Activated CD4-positive, alpha-beta memory T cell treated with anti-CD3 and anti-CD28 coated beads, Interleukin-2, amount 10 ng/mL, durations not matched to agents 7 days and 5 days (primary cell): ENCODE results near the gene SULT1C2. TPM values are rescaled to one million over a fixed set of nuclear protein-coding genes. Genes with fewer than 3 reads are reported as not detected.

ENCODE experiments used
- CTCF ChIA-PET: fragments of 350-600 bp; sonication (Branson Sonifier 250); formaldehyde crosslinking; loops from one replicate; lab custom pipeline; 2021; ENCODE audit warnings: antibody characterized with exemption, inconsistent platforms; lab: Charles Lee
- POLR2A ChIA-PET: fragments of 350-600 bp; sonication (Branson Sonifier 250); formaldehyde crosslinking; loops from one replicate; lab custom pipeline; 2021; ENCODE audit warnings: antibody characterized with exemption; lab: Charles Lee
- DNase-seq: peaks from one replicate; pipeline ENCODE4 v3.0.0-alpha.2; 2020
- H3K27ac Mint-ChIP-seq: one replicate; pipeline ENCODE4 v1.8.0; 2021; ENCODE audit warnings: mild to moderate bottlenecking, mixed read lengths
- H3K27me3 Mint-ChIP-seq: one replicate; pipeline ENCODE4 v1.8.0; 2021; ENCODE audit warnings: mixed read lengths
- H3K36me3 Mint-ChIP-seq: one replicate; pipeline ENCODE4 v1.8.0; 2021; ENCODE audit warnings: low read depth, mixed read lengths
- H3K4me1 Mint-ChIP-seq: one replicate; pipeline ENCODE4 v1.8.0; 2021; ENCODE audit warnings: mixed read lengths
- H3K4me3 Mint-ChIP-seq: one replicate; pipeline ENCODE4 v1.8.0; 2021; ENCODE audit warnings: mild to moderate bottlenecking, mixed read lengths
- H3K9me3 Mint-ChIP-seq: one replicate; pipeline ENCODE4 v1.8.0; 2021; ENCODE audit warnings: mixed read lengths
- total RNA-seq, 2 experiments: library from RNA; stranded (reverse); gene quantifications; one replicate each; pipeline ENCODE4 v1.2.3, GENCODE V29; 2021

Gene SULT1C2
- total RNA-seq, 2 experiments from 2014 or later: not detected

- Mint-ChIP-seq H3K9me3 (no peaks in the 10 kb centered on the region), H3K27me3 (peaks cover 5% of the 10 kb centered on the region), H3K27ac (no peak overlapping the region), H3K4me1 (peaks cover 3% of the 10 kb centered on the region), H3K36me3 (no peaks in the 10 kb centered on the region), H3K4me3 (no peak overlapping the region)
- POLR2A ChIA-PET: no interaction called here
- no peak for DNase-seq
- CTCF ChIA-PET: interaction anchor here (0.7 kb wide), 1 partner anchor 11 kb away, joined by 3 read pairs; no protein-coding TSS in a partner anchor
These were observed 21.2 kb downstream of the SULT1C2 start for GRCh38 chr2:108309903-108310302.

DNA sequence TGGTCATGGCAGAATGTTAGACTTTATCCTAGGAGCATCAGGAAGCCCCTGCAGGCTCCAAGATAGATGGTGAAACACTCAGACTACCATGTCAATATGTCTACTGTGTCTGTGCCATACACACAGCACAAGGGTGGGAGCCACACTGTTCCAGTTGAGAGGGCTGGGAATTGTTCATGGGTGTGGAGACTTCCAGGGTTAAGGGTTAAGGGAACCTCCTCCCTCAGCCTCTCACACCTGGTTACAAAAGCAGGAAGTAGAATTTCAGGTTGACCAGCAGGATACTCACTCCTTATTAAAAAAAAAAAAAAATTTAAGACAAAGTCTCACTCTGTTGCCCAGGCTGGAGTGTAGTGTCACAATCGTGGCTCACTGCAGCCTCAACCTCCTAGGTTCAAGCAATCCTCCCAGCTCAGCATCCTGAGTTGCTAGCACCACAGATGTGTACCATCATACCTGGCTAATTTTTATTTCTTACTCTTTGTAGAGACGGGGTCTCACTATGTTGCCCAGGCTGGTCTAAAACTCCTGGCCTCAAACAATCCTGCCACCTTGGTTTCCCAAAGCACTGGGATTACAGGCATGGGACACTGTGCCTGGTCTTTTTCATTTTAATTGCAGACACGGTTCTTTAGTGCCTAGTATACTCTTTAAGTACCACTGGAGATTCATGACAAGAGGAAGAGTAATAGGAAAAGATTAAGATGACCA, 26.0 kb downstream of the SULT1C2 start:
- POLR2A ChIA-PET: no interaction called here
- Mint-ChIP-seq H3K4me1 (no peaks in the 10 kb centered on the region), H3K9me3 (no peaks in the 10 kb centered on the region), H3K27ac (no peak overlapping the region), H3K36me3 (no peaks in the 10 kb centered on the region), H3K27me3 (no peaks in the 10 kb centered on the region), H3K4me3 (no peak overlapping the region)
- no peak for DNase-seq
- CTCF ChIA-PET: no interaction called here

DNA sequence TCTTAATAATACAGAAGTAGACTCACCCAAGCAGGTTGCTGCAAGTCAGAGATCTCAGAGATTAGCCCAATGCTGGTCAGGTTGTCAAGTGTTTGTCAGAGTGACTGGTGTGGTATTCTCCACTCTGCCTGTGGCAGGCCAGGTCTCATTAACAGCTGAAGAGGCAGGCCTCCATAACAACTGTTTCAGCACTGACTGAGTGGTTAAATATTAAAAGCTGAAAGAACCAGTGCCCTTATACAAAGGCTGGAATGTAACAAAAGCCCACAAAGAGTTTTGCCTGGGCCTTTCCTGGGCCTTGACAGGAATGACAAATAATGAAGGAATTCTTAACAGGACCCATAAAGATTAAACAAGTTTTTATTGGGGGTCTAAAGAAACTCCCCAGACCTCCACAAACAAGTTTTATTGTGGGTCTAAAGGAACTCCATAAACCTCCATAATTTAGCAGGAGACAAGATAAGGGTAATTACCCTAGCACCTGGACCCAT, 26.8 kb downstream of the SULT1C2 start:
- POLR2A ChIA-PET: no interaction called here
- no peak overlapping the region for H3K4me3 Mint-ChIP-seq
- H3K4me1 Mint-ChIP-seq: no peaks in the 10 kb centered on the region
- H3K27ac Mint-ChIP-seq: no peak overlapping the region
- DNase-seq: no peak
- no peaks in the 10 kb centered on the region for H3K36me3 Mint-ChIP-seq
- H3K27me3 Mint-ChIP-seq: no peaks in the 10 kb centered on the region
- CTCF ChIA-PET: no interaction called here
- no peaks in the 10 kb centered on the region for H3K9me3 Mint-ChIP-seq

DNA sequence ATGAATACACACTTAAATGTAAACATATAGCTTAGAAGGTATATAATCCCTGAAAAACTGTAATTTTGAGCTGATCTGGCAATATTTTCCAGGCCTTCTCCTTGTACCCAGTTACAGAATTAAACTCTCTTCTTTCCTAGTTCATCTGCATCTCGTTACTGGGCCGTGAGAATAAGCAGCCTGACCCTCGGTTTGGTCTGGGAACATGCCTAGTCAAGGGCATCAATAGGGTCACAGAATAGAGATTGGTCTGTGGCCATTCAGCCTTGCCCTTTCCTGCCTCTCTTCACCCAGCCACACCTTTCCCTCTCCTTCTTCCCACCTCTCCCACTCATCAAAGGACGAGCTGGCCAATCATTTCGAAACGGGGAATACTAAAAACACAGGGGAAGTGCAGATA, 27.3 kb downstream of the SULT1C2 start:
- H3K27ac Mint-ChIP-seq: no peak overlapping the region
- no peak overlapping the region for H3K4me3 Mint-ChIP-seq
- CTCF ChIA-PET: no interaction called here
- H3K27me3 Mint-ChIP-seq: no peaks in the 10 kb centered on the region
- no peaks in the 10 kb centered on the region for H3K36me3 Mint-ChIP-seq
- H3K4me1 Mint-ChIP-seq: no peaks in the 10 kb centered on the region
- POLR2A ChIA-PET: no interaction called here
- H3K9me3 Mint-ChIP-seq: no peaks in the 10 kb centered on the region
- no peak for DNase-seq

GRCh38 chr2:108316461-108317258, 28.0 kb downstream of the SULT1C2 start:
- Mint-ChIP-seq H3K4me3 (no peak overlapping the region), H3K36me3 (no peaks in the 10 kb centered on the region), H3K4me1 (no peaks in the 10 kb centered on the region), H3K9me3 (no peaks in the 10 kb centered on the region), H3K27ac (no peak overlapping the region), H3K27me3 (no peaks in the 10 kb centered on the region)
- POLR2A ChIA-PET: no interaction called here
- CTCF ChIA-PET: no interaction called here
- DNase-seq: no peak

DNA sequence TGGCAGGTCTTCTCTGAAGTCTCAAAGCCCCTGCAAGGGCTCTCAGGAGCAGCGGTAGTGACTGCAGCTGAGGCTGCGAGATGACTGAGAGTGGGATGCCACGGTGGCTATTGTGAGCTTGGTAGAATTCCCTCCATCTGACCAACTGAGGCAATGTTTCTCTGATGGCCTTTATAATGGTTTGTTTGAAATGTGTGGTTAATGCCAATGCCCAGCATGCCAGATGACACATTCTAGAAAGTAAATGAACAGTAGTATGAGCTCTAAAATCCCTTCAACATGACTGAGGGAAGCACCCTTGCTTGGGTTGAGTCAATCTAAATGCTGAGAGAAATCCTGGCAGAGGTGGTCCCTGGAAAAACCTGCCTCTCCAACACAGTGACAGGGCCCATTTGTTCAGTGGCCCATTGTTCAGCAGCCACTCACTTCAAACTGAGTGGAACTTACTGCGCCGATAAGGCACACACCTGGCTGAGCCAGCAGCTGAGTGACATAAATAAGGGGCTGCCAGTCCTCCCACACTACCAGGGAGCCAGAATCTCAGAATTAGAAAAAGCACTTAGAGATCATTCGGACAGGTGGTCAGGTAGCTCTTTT, 31.7 kb downstream of the SULT1C2 start:
- ChIA-PET CTCF (no interaction called here), POLR2A (no interaction called here)
- H3K36me3 Mint-ChIP-seq: no peaks in the 10 kb centered on the region
- no peak overlapping the region for H3K27ac Mint-ChIP-seq
- no peaks in the 10 kb centered on the region for H3K9me3 Mint-ChIP-seq
- no peak overlapping the region for H3K4me3 Mint-ChIP-seq
- H3K27me3 Mint-ChIP-seq: no peaks in the 10 kb centered on the region
- DNase-seq: no peak
- no peaks in the 10 kb centered on the region for H3K4me1 Mint-ChIP-seq

GRCh38 chr2:108323619-108324018, 34.9 kb downstream of the SULT1C2 start:
- Mint-ChIP-seq H3K4me3 (no peak overlapping the region), H3K36me3 (no peaks in the 10 kb centered on the region), H3K27me3 (no peaks in the 10 kb centered on the region), H3K27ac (no peak overlapping the region), H3K9me3 (no peaks in the 10 kb centered on the region), H3K4me1 (no peaks in the 10 kb centered on the region)
- ChIA-PET POLR2A (no interaction called here), CTCF (no interaction called here)
- no peak for DNase-seq

DNA sequence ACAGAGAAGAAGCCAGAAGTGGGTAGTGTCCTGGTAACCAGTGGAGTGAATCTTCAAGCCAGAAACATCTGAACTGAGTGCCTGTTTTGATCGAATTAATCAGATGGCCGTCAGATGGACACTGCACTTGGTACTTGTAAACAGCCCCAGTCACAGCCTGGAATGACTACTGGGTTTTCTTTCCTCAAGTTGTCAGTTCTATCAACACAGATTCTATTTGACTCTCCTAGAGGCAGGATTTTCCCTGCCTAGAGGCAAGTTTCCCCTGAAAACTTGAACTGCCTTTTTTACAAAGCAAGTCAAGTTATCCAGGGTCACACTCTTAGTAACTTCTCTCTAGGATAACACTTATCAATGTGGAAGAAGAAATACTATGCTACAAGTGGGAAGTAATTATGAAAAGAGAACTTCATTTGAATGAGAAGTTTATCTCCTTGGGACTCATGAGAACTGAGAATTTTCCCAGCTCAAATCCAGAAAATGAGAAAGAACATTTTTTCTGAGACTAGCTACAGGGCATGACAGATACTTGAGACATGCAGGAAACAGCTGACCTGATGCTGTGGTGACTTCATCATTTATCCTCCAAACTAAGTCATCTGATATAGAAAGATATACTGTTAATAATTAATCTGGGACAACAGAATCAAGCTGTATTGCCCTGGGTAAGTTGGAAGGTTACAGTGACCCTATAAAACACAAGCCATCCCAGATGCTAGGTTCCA, 36.0 kb downstream of the SULT1C2 start:
- no peak overlapping the region for H3K27ac Mint-ChIP-seq
- no peak overlapping the region for H3K4me3 Mint-ChIP-seq
- no peaks in the 10 kb centered on the region for H3K9me3 Mint-ChIP-seq
- POLR2A ChIA-PET: no interaction called here
- no peak for DNase-seq
- no peaks in the 10 kb centered on the region for H3K4me1 Mint-ChIP-seq
- H3K36me3 Mint-ChIP-seq: no peaks in the 10 kb centered on the region
- H3K27me3 Mint-ChIP-seq: no peaks in the 10 kb centered on the region
- CTCF ChIA-PET: no interaction called here

GRCh38 chr2:108325756-108326155, 37.1 kb downstream of the SULT1C2 start:
- no peaks in the 10 kb centered on the region for H3K4me1 Mint-ChIP-seq

GRCh38 chr2:108329771-108330170, 41.1 kb downstream of the SULT1C2 start:
- Mint-ChIP-seq H3K27ac (no peak overlapping the region), H3K4me3 (no peak overlapping the region), H3K4me1 (no peaks in the 10 kb centered on the region), H3K36me3 (no peaks in the 10 kb centered on the region), H3K27me3 (peaks cover 6% of the 10 kb centered on the region), H3K9me3 (no peaks in the 10 kb centered on the region)
- ChIA-PET CTCF (no interaction called here), POLR2A (no interaction called here)
- DNase-seq: no peak

More at GRCh38 chr2:108325756-108326155, 37.1 kb downstream of the SULT1C2 start:
- Mint-ChIP-seq H3K9me3 (no peaks in the 10 kb centered on the region), H3K27me3 (peaks cover 4% of the 10 kb centered on the region), H3K27ac (no peak overlapping the region), H3K4me3 (no peak overlapping the region), H3K36me3 (no peaks in the 10 kb centered on the region)
- DNase-seq: no peak
- CTCF ChIA-PET: no interaction called here
- POLR2A ChIA-PET: no interaction called here

DNA sequence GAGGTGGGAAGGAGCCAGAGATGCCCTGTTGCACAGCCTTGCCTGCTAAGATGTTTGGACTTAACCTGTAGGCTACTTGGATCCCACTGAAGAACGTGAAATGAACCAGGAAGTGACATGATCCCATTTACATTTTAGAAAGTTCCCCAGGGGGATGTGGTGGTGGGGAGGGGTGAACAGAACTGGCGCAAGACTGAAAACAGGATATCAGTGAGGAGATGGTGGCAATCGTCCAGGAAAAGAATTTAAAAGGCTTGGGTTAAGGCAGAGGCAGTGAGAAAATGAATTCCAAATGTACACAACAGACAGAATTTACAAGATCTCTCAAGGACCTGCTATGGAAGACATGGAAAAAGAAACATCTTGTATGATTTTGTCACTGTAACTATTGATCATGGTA, 42.3 kb downstream of the SULT1C2 start:
- H3K27ac Mint-ChIP-seq: no peak overlapping the region

DNA sequence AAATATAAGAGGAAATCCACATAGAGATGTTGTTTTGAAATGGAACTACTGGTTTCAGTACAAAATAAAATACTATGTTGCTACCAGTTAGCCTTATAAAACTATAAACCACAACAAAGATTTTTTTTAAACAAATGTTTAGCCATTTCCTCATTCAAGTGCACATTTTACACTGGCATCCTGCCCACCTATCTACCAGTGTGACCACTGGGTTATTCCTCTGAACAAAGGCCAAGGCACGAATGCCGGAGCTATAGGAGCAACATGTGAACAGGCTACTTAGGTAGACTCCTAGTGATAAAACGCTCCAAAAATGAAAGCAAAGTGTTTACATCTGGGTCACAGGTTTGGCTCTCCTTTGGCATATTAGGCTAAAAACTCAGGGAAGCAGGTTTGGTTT, 57.3 kb downstream of the SULT1C2 start:
- peaks cover 14% of the 10 kb centered on the region for H3K27me3 Mint-ChIP-seq
- H3K36me3 Mint-ChIP-seq: no peaks in the 10 kb centered on the region
- H3K27ac Mint-ChIP-seq: no peak overlapping the region
- POLR2A ChIA-PET: no interaction called here
- no peaks in the 10 kb centered on the region for H3K9me3 Mint-ChIP-seq
- H3K4me1 Mint-ChIP-seq: no peaks in the 10 kb centered on the region
- CTCF ChIA-PET: no interaction called here
- no peak for DNase-seq
- no peak overlapping the region for H3K4me3 Mint-ChIP-seq

More for the DNA sequence above, 42.3 kb downstream of the SULT1C2 start:
- Mint-ChIP-seq H3K4me3 (no peak overlapping the region), H3K4me1 (no peaks in the 10 kb centered on the region), H3K27me3 (peaks cover 8% of the 10 kb centered on the region), H3K9me3 (no peaks in the 10 kb centered on the region), H3K36me3 (no peaks in the 10 kb centered on the region)
- ChIA-PET POLR2A (no interaction called here), CTCF (interaction anchor here (0.5 kb wide), 1 partner anchor 10 kb away, joined by 3 read pairs; no protein-coding TSS in a partner anchor)
- no peak for DNase-seq

DNA sequence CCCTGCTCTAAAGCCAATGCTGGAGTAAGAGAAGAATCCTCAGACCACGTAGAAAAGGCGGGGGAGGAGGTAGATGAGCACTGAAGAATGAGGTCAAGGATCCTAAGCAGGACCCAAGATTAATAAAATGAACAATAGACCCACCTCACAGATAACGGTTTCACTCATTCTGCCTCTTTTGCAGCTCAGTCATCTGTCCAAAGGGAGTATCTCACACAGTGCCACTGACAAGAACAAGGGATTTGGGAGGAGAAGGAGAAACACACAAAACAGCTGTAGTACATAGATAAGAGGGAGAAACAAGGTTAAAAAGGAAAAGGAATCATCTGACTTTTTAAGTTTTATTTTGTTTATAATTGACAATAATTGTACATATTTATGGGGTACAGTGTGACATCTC, 58.1 kb downstream of the SULT1C2 start:
- H3K4me1 Mint-ChIP-seq: no peaks in the 10 kb centered on the region
- H3K4me3 Mint-ChIP-seq: no peak overlapping the region
- ChIA-PET CTCF (no interaction called here), POLR2A (no interaction called here)
- H3K36me3 Mint-ChIP-seq: no peaks in the 10 kb centered on the region
- H3K27ac Mint-ChIP-seq: no peak overlapping the region
- H3K27me3 Mint-ChIP-seq: peaks cover 18% of the 10 kb centered on the region
- no peaks in the 10 kb centered on the region for H3K9me3 Mint-ChIP-seq
- no peak for DNase-seq
